HG02852 (cell line): ENCODE data around the gene VPS41.

Experiments
- ATAC-seq: cut with Tn5 transposase; IDR thresholded peaks from one replicate; pipeline ENCODE4 v1.9.1; 2021; ENCODE audit warnings: mild to moderate bottlenecking, moderate library complexity; ENCODE audit not compliant: unreplicated experiment

VPS41 gene

GRCh38 chr7:38677981-38678697 is 230.9 kb downstream of the VPS41 start:
- ATAC-seq = no peak

- ATAC-seq = no peak
Measured at GRCh38 chr7:38675494-38676106, 233.4 kb downstream of the VPS41 start.

GRCh38 chr7:38674513-38674912 is 234.5 kb downstream of the VPS41 start:
- ATAC-seq = no peak

- no peak for ATAC-seq
Measured at GRCh38 chr7:38673795-38674194, 235.2 kb downstream of the VPS41 start.
